Loucy (cell line): Measurements from ENCODE around the gene SLC39A11.

Experiments used
- CTCF ChIP-seq: fragments of 200-600 bp; sonication (generic); conservative IDR thresholded peaks from 2 replicates; pipeline ENCODE4 v1.5.1; 2014; ENCODE audit warnings: mild to moderate bottlenecking, antibody characterized with exemption, low read length
- EZH2phosphoT487 ChIP-seq: fragments of 200-600 bp; IDR thresholded peaks from 2 replicates; pipeline ENCODE4 v1.6.1; 2018; ENCODE audit warnings: antibody characterized with exemption, mild to moderate bottlenecking, moderate library complexity, borderline replicate concordance

- TF ChIP-seq CTCF (no peak), EZH2phosphoT487 (no peak)
Observed at GRCh38 chr17:72924196-72924595, 168.3 kb downstream of the SLC39A11 start.
